Neutrophil (primary cell): Measurements from ENCODE around the gene PTPRN2.

Experiments
- H3K27ac ChIP-seq: fragments of 200-600 bp; sonication (generic); 2 replicates; pipeline ENCODE4 v1.5.1; 2016; ENCODE audit warnings: mild to moderate bottlenecking, moderate library complexity
- H3K27me3 ChIP-seq: fragments of 200-600 bp; sonication (generic); 2 replicates; pipeline ENCODE4 v1.6.0; 2016; ENCODE audit warnings: mild to moderate bottlenecking
- H3K36me3 ChIP-seq: fragments of 200-600 bp; sonication (generic); 2 replicates; pipeline ENCODE4 v1.5.1; 2017
- H3K4me1 ChIP-seq, 2 experiments: fragments of 200-600 bp in 1 of 2; sonication (generic) in 1 of 2; 1 replicate in 1 of 2; 2 replicates in 1 of 2; pipeline versions ENCODE4 v1.5.1 to v1.6.1; 2013 to 2016; ENCODE audit warnings: low read depth in 1 of 2, low read length in 1 of 2, mild to moderate bottlenecking in 1 of 2, moderate library complexity in 1 of 2; ENCODE audit not compliant: control insufficient read depth in 1 of 2, insufficient read depth in 1 of 2
- H3K4me3 ChIP-seq, 2 experiments: fragments of 200-600 bp in 1 of 2; sonication (generic) in 1 of 2; 1 replicate in 1 of 2; 2 replicates in 1 of 2; pipeline ENCODE4 v1.5.1; 2013 to 2016; ENCODE audit warnings: low read depth in 1 of 2, low read length in 1 of 2, mild to moderate bottlenecking in 1 of 2, moderate library complexity in 1 of 2
- H3K9me3 ChIP-seq: fragments of 200-600 bp; sonication (generic); 2 replicates; pipeline ENCODE4 v1.5.1; 2016
- TF ChIP-seq, protein P1 (sequence below): fragments of 200-600 bp; sonication (generic); IDR thresholded peaks from 2 replicates; pipeline ENCODE4 v1.5.1; 2016; ENCODE audit warnings: antibody characterized with exemption

PTPRN2 gene

DNA sequence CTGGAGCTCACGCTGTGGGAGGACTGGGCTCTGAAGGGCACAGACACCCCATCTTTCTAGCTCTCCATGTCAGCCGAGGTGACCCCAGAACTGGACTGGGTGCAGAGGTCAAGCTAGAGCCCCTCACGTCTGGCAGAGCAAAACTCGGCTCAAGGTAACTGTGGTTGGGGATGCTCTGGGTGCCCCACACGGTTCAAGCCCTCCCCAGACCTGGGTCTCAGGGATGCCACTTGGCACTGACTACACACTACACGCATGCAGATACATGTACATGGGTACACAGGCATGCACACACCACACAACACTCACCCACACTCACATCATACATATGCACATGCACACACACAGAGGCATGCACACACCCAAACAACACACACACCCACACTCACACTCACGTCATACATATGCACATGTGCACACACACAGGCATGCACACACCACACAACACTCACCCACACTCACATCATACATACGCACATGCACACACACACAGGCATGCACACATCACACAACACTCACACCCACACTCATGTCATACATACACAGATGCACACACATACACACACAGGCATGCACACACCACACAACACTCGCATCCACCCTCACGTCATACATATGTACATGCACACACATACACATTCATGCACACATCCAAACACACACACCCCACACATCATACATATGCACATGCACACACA lies 1031.5 kb downstream of the PTPRN2 start:
- H3K27ac ChIP-seq: no peak overlapping the region
- no peaks in the 10 kb centered on the region for H3K4me1 ChIP-seq
- no peaks in the 10 kb centered on the region for H3K9me3 ChIP-seq
- TF ChIP-seq, protein P1, sequence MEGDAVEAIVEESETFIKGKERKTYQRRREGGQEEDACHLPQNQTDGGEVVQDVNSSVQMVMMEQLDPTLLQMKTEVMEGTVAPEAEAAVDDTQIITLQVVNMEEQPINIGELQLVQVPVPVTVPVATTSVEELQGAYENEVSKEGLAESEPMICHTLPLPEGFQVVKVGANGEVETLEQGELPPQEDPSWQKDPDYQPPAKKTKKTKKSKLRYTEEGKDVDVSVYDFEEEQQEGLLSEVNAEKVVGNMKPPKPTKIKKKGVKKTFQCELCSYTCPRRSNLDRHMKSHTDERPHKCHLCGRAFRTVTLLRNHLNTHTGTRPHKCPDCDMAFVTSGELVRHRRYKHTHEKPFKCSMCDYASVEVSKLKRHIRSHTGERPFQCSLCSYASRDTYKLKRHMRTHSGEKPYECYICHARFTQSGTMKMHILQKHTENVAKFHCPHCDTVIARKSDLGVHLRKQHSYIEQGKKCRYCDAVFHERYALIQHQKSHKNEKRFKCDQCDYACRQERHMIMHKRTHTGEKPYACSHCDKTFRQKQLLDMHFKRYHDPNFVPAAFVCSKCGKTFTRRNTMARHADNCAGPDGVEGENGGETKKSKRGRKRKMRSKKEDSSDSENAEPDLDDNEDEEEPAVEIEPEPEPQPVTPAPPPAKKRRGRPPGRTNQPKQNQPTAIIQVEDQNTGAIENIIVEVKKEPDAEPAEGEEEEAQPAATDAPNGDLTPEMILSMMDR: no peak
- no peak overlapping the region for H3K4me3 ChIP-seq
- no peaks in the 10 kb centered on the region for H3K36me3 ChIP-seq
- H3K27me3 ChIP-seq: no peaks in the 10 kb centered on the region

DNA sequence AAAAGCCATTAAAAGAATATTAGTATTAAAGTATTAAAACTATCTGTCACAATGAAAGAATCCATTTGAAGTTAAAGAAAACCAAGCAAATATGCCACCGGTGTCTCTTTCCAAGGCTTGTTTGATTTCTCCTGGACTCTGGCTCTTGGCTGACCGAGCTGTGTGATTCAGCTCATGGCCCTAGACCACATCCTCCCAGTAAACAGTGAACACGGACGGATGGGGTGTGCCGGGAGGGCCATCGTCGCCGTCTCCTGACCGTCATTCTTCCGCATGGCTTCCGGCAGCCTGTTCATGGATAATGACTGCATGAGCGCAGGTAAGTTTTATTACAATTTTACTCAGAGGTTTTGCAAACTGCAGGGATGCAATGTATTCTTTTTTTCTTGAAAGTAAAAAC lies 1032.3 kb downstream of the PTPRN2 start:
- Histone ChIP-seq H3K4me1 (no peaks in the 10 kb centered on the region), H3K4me3 (no peak overlapping the region), H3K36me3 (no peaks in the 10 kb centered on the region), H3K9me3 (no peaks in the 10 kb centered on the region), H3K27me3 (no peaks in the 10 kb centered on the region), H3K27ac (no peak overlapping the region)
- TF ChIP-seq, protein P1: no peak

DNA sequence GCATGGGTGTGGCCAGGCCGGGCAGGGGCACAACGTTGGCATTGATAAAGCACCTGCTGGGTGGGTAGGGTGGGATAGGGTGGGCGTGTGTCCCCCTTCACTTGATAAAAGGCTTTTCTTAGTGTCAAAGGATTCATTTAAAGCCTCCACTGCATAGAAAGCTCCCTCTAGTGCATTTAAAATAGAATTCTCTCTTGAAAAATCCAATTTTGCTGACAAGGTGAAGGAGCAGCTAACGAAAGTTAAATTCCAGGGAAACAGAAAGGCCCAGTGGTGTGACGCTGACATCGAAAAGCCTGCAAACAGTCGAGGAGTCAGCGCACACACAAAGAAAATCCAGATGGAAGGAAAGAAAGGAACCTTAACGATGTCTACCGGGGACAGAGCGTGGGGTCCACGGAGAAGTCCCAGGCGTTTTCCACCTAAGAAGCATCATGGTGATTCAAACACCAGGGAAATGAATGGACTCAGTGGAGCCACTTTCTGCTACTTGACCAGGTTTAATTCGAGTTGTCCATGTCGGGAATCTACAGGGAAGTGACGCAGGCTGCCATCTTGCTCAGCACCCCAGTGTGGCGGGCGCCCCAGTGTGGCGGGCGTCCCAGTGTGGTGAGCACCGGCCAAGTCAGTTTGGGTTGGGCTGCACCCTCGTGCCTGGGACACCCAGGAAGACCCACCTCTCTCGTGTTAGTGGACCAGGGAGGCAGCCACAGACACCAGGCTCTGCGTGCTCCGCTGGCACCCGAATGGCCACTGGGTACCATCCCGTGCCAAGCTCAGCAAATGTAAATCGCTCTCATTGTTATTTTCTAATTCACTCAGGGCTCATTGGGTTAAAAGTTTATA lies 1033.0 kb downstream of the PTPRN2 start:
- Histone ChIP-seq H3K4me3 (no peak overlapping the region), H3K27me3 (no peaks in the 10 kb centered on the region), H3K4me1 (no peaks in the 10 kb centered on the region), H3K9me3 (no peaks in the 10 kb centered on the region), H3K27ac (no peak overlapping the region), H3K36me3 (no peaks in the 10 kb centered on the region)
- TF ChIP-seq, protein P1: no peak

DNA sequence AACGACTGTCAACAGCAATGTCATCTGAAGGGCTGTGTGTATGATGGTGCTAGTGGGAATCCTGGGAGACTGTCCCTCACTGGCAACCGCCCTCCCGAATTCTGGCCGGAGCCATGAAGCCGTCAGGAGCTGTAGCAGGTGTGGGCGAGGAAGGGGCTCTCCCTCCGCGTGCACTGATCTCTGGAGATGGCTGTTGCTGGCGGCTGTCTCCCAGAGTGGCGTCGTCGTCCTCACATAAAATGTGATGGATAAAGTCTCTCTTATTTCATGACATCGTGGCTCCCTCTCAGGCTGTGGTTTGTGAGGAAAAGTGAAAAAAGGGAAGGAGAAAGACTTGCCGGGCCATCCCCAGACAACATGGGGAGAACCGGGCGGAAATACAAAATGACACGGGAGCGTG lies 1034.4 kb downstream of the PTPRN2 start:
- Histone ChIP-seq H3K9me3 (no peaks in the 10 kb centered on the region), H3K27ac (no peak overlapping the region), H3K36me3 (peaks cover 7% of the 10 kb centered on the region), H3K4me1 (no peaks in the 10 kb centered on the region), H3K27me3 (no peaks in the 10 kb centered on the region), H3K4me3 (no peak overlapping the region)
- TF ChIP-seq, protein P1: no peak

DNA sequence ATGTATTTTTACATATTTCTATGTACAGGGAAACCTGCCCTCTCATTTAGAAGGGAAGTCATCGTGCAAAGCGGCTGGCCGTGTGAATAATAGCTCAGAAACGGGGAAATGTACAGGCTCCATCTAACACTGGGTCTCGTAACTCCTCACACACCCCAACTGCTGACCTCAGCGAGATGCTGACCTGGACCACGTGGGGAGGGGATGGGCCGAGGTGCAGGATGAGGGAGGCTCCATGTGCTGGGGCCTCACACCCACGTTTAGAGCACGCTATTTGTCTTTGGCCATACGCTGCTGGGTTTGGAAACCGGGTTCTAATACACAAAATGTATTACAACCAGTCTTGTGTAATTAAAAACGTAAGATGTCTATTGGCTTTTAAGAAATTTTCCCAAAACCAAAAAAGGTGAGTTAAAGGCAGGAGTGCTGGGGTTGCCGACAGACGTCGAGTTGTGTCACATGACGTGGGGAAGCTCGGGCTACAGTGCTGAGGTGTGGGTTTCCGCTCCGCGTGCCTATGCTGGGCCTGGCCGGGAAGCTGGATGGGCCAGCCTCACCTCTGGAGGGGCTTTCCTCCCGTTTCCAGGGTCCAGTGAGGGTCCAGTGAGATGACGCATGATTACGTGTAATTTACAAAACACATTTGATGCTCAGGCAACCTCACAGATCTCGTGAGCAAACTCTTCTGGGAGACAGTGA lies 1035.2 kb downstream of the PTPRN2 start:
- TF ChIP-seq, protein P1: no peak
- no peaks in the 10 kb centered on the region for H3K27me3 ChIP-seq
- H3K4me3 ChIP-seq: no peak overlapping the region
- H3K4me1 ChIP-seq: no peaks in the 10 kb centered on the region
- H3K36me3 ChIP-seq: peaks cover 7% of the 10 kb centered on the region
- H3K27ac ChIP-seq: no peak overlapping the region
- H3K9me3 ChIP-seq: no peaks in the 10 kb centered on the region
